Measurements from ENCODE around the gene ADRA2C. TPM values are rescaled to one million over a fixed set of nuclear protein-coding genes. Genes with fewer than 3 reads are reported as not detected.

ADRA2C gene
- total RNA-seq, 1 experiment from 2014 or later, result 23.5 TPM

DNA sequence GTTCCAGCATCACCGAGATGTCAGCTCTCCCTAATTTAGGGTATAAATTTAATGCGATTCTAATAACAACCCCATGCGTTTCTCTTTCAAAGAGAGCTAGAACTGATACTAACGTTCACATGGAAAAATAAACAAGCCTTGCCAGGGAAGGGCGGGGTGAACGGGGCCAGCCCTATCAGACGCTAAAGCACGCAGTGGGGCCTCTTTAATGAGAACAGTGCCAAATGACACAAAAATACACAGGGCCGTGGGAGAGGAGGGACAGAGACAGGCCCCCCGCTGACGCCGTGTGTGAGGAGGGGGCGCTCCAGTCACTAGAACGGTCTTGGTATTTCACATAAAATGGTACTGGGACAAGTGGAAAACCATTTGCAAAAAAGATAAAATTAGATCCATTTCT lies 21.3 kb upstream of the ADRA2C start:
- in situ Hi-C loops (cut with HindIII; ENCODE audit: low pct_unique_long_range_greater_than_20kb, low sequenced_read_pairs), result no loop called here
- Histone ChIP-seq H3K4me3 (ENCODE audit: low read depth in 2 of 2, low read length in 2 of 2) (no peak overlapping the region), H3K36me3 (ENCODE audit: control insufficient read depth, insufficient read depth, low read length) (peaks cover 4% of the 10 kb centered on the region; the same call in 1 of the 2 replicates), H3K27me3 (ENCODE audit: control insufficient read depth, insufficient read depth, low read length) (peaks cover 3% of the 10 kb centered on the region; the same call in 1 of the 2 replicates), H3K9me3 (ENCODE audit: control insufficient read depth, insufficient read depth, low read depth, low read length) (no peaks in the 10 kb centered on the region), H3K4me1 (ENCODE audit: control insufficient read depth, insufficient read depth, low read length) (peaks cover 6% of the 10 kb centered on the region), H3K27ac (ENCODE audit: low read length) (no peak overlapping the region)
- POLR2A ChIA-PET, result no interaction called here
- intact Hi-C loops (cut with micrococcal nuclease; ENCODE audit: unreplicated experiment), result no loop called here
- CTCF ChIA-PET, result no interaction called here
- ATAC-seq (no peak), DNase-seq (ENCODE audit: low read depth, low spot score) (no peak)
- TF ChIP-seq POLR2AphosphoS5 (IDR thresholded peaks at IDR 0.05; ENCODE audit: low read depth, low read length) (no peak), SIN3A (IDR thresholded peaks at IDR 0.05; ENCODE audit: borderline replicate concordance, insufficient read depth, low read depth, low read length) (no peak), TCF7L2 (IDR thresholded peaks at IDR 0.05; ENCODE audit: low read depth, low read length) (no peak)
- TF ChIP-seq, protein P1, sequence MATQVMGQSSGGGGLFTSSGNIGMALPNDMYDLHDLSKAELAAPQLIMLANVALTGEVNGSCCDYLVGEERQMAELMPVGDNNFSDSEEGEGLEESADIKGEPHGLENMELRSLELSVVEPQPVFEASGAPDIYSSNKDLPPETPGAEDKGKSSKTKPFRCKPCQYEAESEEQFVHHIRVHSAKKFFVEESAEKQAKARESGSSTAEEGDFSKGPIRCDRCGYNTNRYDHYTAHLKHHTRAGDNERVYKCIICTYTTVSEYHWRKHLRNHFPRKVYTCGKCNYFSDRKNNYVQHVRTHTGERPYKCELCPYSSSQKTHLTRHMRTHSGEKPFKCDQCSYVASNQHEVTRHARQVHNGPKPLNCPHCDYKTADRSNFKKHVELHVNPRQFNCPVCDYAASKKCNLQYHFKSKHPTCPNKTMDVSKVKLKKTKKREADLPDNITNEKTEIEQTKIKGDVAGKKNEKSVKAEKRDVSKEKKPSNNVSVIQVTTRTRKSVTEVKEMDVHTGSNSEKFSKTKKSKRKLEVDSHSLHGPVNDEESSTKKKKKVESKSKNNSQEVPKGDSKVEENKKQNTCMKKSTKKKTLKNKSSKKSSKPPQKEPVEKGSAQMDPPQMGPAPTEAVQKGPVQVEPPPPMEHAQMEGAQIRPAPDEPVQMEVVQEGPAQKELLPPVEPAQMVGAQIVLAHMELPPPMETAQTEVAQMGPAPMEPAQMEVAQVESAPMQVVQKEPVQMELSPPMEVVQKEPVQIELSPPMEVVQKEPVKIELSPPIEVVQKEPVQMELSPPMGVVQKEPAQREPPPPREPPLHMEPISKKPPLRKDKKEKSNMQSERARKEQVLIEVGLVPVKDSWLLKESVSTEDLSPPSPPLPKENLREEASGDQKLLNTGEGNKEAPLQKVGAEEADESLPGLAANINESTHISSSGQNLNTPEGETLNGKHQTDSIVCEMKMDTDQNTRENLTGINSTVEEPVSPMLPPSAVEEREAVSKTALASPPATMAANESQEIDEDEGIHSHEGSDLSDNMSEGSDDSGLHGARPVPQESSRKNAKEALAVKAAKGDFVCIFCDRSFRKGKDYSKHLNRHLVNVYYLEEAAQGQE (IDR thresholded peaks at IDR 0.05; ENCODE audit: insufficient read depth in 1 of 2, low read depth in 2 of 2, low read length in 1 of 2), result no peak
- TF ChIP-seq, protein P2, sequence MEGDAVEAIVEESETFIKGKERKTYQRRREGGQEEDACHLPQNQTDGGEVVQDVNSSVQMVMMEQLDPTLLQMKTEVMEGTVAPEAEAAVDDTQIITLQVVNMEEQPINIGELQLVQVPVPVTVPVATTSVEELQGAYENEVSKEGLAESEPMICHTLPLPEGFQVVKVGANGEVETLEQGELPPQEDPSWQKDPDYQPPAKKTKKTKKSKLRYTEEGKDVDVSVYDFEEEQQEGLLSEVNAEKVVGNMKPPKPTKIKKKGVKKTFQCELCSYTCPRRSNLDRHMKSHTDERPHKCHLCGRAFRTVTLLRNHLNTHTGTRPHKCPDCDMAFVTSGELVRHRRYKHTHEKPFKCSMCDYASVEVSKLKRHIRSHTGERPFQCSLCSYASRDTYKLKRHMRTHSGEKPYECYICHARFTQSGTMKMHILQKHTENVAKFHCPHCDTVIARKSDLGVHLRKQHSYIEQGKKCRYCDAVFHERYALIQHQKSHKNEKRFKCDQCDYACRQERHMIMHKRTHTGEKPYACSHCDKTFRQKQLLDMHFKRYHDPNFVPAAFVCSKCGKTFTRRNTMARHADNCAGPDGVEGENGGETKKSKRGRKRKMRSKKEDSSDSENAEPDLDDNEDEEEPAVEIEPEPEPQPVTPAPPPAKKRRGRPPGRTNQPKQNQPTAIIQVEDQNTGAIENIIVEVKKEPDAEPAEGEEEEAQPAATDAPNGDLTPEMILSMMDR (IDR thresholded peaks at IDR 0.05), result no peak
- BruUV-seq (replicated peaks), result no TSS peak

DNA sequence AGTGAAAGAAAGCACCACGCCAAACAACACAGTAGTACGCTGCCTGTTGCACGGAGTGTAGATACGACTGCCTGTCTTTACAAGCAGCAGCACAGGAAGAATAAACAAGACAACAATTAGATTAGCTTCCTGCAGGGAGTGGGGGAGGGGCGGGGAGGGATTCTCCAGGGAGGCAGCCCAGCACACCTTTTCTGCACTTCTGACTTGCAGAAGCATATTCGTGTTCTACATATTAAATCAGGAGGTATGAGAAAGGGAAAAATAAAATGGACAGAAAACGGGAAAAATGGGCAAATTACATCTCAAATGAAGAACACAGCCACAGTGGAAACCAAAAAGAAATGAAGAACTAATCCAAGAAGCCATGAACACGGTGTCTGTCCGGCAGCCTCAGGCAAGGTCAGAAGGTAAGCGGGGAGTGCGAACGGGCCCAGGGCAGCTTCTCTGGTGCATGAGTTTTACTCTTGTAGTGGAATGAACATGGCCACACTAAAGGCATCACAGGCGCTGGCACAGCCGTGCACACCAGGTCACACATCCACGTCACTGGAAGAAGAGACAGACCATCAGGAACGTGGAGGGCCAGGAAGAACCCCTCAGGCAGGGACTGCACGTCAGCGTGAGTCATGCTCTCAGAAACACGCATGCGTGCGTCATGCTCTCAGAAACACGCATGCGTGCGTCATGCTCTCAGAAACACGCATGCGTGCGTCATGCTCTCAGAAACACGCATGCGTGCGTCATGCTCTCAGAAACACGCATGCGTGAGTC lies 20.1 kb upstream of the ADRA2C start:
- ChIA-PET CTCF (no interaction called here), POLR2A (interaction anchor here (0.6 kb wide), 2 partner anchors 11 to 1947 kb away, joined by 4 to 5 read pairs; no protein-coding TSS in a partner anchor)
- ATAC-seq (no peak), DNase-seq (ENCODE audit: low read depth, low spot score) (no peak)
- Histone ChIP-seq H3K27me3 (ENCODE audit: control insufficient read depth, insufficient read depth, low read length) (peaks cover 3% of the 10 kb centered on the region; the same call in 1 of the 2 replicates), H3K36me3 (ENCODE audit: control insufficient read depth, insufficient read depth, low read length) (peaks cover 4% of the 10 kb centered on the region; the same call in 1 of the 2 replicates), H3K4me1 (ENCODE audit: control insufficient read depth, insufficient read depth, low read length) (peaks cover 6% of the 10 kb centered on the region), H3K4me3 (ENCODE audit: low read depth in 2 of 2, low read length in 2 of 2) (no peak overlapping the region), H3K9me3 (ENCODE audit: control insufficient read depth, insufficient read depth, low read depth, low read length) (no peaks in the 10 kb centered on the region), H3K27ac (ENCODE audit: low read length) (no peak overlapping the region)
- in situ Hi-C loops (cut with HindIII; ENCODE audit: low pct_unique_long_range_greater_than_20kb, low sequenced_read_pairs), result no loop called here
- no TSS peak for BruUV-seq (replicated peaks)
- TF ChIP-seq, protein P2 (IDR thresholded peaks at IDR 0.05), result no peak
- TF ChIP-seq, protein P1 (IDR thresholded peaks at IDR 0.05; ENCODE audit: insufficient read depth in 1 of 2, low read depth in 2 of 2, low read length in 1 of 2), result no peak
- TF ChIP-seq TCF7L2 (IDR thresholded peaks at IDR 0.05; ENCODE audit: low read depth, low read length) (no peak), POLR2AphosphoS5 (IDR thresholded peaks at IDR 0.05; ENCODE audit: low read depth, low read length) (no peak), SIN3A (IDR thresholded peaks at IDR 0.05; ENCODE audit: borderline replicate concordance, insufficient read depth, low read depth, low read length) (no peak)
- intact Hi-C loops (cut with micrococcal nuclease; ENCODE audit: unreplicated experiment), result no loop called here

All from Panc1 (cell line).